Ascending aorta (tissue), 2 donors: ENCODE results near the gene EHBP1. TPM values are rescaled to one million over a fixed set of nuclear protein-coding genes. Genes with fewer than 3 reads are reported as not detected.

Experiments used
- DNase-seq, 2 donors: peaks; one replicate each; pipeline ENCODE4 v3.0.0-alpha.2; 2019; ENCODE audit warnings: low spot score in 2 of 2
- H3K27ac ChIP-seq, 2 donors: fragments of 200-600 bp; sonication (generic); one replicate each; pipeline ENCODE4 v1.5.1; 2016 to 2017; ENCODE audit warnings: mild to moderate bottlenecking in 1 of 2
- H3K27me3 ChIP-seq: fragments of 200-600 bp; sonication (generic); one replicate; pipeline ENCODE4 v1.5.1; 2017
- H3K36me3 ChIP-seq, 2 donors: fragments of 200-600 bp; sonication (generic); one replicate each; pipeline ENCODE4 v1.5.1; 2016
- H3K4me1 ChIP-seq, 2 donors: fragments of 200-600 bp; sonication (generic); one replicate each; pipeline ENCODE4 v1.5.1; 2016 to 2017; ENCODE audit warnings: mild to moderate bottlenecking in 1 of 2
- H3K4me3 ChIP-seq, 2 donors: fragments of 200-600 bp; sonication (generic); one replicate each; pipeline ENCODE4 v1.5.1; 2016 to 2017; ENCODE audit warnings: mild to moderate bottlenecking in 1 of 2
- H3K9me3 ChIP-seq, 2 donors: fragments of 200-600 bp; sonication (generic); one replicate each; pipeline ENCODE4 v1.5.1; 2016
- intact Hi-C: fragments of 100-400 bp; cut with DNase I; formaldehyde crosslinking; loops from one replicate; pipeline ENCODE4 v1.15.1; 2023
- total RNA-seq: library from RNA; depleted of rRNA; stranded (reverse); fragments of >200 nt; gene quantifications from one replicate; pipeline ENCODE4 v1.1.0, GENCODE V29; 2016
- TF ChIP-seq, protein P1 (sequence below), 3 experiments: fragments of 200-600 bp in 2 of 3; fragments of 450-650 bp in 1 of 3; sonication (generic) in 2 of 3; IDR thresholded peaks; one replicate each; pipeline ENCODE4 v1.5.1; 2016 to 2019; ENCODE audit warnings: antibody characterized with exemption in 3 of 3, mild to moderate bottlenecking in 1 of 3, moderate library complexity in 1 of 3

Gene EHBP1
- total RNA-seq, 1 donor from 2014 or later: 19.9 TPM

DNA sequence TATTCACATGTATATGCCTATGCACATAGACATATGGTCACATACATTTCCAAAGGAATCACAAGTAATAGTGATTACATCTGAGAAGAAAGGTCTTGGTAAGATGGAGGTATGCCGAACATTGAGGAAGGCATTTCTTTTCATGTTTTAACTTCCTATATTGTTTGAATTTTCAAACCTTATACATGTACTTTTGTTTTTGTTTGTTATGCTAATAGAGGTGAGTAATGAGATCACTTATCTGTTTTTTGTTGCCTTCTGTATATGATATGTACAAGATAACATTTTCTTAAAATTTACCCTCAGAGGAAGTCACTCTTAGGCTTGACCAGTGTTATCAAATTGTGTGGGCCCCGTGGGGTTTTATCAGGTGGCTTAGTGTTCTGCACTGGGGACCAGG, 178.6 kb downstream of the EHBP1 start:
- Histone ChIP-seq H3K9me3 (no peaks in the 10 kb centered on the region), H3K4me3 (no peak overlapping the region), H3K36me3 (peaks cover 0 to 3% of the 10 kb centered on the region in 2 donors), H3K27ac (no peak overlapping the region), H3K27me3 (no peaks in the 10 kb centered on the region), H3K4me1 (no peaks in the 10 kb centered on the region)
- DNase-seq: no peak
- TF ChIP-seq, protein P1, sequence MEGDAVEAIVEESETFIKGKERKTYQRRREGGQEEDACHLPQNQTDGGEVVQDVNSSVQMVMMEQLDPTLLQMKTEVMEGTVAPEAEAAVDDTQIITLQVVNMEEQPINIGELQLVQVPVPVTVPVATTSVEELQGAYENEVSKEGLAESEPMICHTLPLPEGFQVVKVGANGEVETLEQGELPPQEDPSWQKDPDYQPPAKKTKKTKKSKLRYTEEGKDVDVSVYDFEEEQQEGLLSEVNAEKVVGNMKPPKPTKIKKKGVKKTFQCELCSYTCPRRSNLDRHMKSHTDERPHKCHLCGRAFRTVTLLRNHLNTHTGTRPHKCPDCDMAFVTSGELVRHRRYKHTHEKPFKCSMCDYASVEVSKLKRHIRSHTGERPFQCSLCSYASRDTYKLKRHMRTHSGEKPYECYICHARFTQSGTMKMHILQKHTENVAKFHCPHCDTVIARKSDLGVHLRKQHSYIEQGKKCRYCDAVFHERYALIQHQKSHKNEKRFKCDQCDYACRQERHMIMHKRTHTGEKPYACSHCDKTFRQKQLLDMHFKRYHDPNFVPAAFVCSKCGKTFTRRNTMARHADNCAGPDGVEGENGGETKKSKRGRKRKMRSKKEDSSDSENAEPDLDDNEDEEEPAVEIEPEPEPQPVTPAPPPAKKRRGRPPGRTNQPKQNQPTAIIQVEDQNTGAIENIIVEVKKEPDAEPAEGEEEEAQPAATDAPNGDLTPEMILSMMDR (IDR thresholded peaks at IDR 0.05): no peak
- intact Hi-C loops: no loop called here

DNA sequence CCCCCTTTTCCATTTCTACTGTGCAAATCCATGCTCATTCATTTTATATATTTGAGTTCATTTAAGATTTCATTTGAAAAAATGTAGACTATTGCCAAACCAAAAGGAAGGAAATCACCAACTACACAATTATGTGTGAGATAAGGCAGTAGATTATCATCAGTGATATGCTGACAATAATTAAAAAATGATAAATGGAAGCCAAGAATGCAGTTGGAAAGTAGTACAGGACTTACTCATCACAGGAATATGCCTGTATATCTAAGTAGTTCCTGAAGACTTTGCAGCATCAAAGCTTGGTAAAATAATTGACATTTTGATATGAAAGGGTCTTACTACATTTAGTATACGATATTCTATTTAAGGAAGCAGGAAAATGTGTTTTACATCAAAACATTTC, 179.0 kb downstream of the EHBP1 start:
- intact Hi-C loops: no loop called here
- H3K4me3 ChIP-seq: no peak overlapping the region
- no peaks in the 10 kb centered on the region for H3K27me3 ChIP-seq
- TF ChIP-seq, protein P1 (IDR thresholded peaks at IDR 0.05): no peak
- no peaks in the 10 kb centered on the region for H3K9me3 ChIP-seq
- no peak overlapping the region for H3K27ac ChIP-seq
- DNase-seq: no peak
- H3K36me3 ChIP-seq: peaks cover 0 to 3% of the 10 kb centered on the region in 2 donors
- no peaks in the 10 kb centered on the region for H3K4me1 ChIP-seq

DNA sequence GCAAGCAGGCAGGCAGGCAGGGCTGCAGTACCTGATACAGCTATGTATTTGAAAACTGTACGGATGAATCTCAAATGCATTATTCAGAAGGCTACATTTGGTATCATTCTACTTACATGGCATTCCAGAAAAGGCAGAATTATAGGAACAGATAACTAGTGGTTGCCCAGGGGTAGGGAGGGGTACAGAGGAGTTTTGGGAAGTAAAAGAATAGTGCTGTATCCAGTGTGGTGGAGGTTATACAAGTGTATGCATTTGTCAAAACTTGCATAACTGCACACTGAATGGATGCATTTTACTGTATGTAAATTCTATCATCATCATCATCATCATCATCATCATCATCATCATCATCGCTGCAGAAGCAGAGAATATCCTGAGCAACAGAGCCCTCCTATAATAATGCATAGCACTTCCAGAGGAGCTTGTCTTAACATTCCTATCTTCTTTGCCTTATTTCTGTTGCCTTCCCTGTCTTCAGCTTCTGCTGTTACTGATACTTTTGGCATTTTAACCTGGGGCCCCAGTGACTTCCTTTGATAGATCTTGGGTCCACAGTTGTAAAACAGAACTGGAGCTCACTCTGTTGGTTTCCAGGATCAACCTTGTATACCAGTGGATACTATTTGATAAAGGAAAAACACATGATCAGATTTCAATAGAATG, 189.6 kb downstream of the EHBP1 start:
- intact Hi-C loops: no loop called here
- TF ChIP-seq, protein P1 (IDR thresholded peaks at IDR 0.05): no peak
- H3K4me1 ChIP-seq: no peaks in the 10 kb centered on the region
- no peak overlapping the region for H3K4me3 ChIP-seq
- H3K36me3 ChIP-seq: no peaks in the 10 kb centered on the region
- no peak overlapping the region for H3K27ac ChIP-seq
- H3K27me3 ChIP-seq: no peaks in the 10 kb centered on the region
- DNase-seq: no peak
- H3K9me3 ChIP-seq: no peaks in the 10 kb centered on the region

DNA sequence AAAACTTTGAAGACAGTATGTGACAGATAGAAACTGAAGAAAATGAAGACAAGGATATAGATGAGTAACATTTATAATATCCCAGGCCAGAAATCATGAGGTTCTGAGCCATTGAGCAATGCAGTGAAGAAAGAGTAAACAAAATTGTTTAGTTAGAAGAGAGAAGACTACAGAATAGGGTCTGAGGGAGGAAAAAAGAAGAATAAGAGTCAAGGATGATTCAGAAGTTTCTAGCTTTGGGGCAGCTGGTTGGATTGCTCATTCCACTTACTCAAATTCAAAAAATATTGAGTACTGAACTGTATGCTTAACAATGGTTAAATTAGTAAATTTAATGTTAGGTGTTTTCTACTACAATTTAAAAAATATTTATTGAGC, 190.1 kb downstream of the EHBP1 start:
- Histone ChIP-seq H3K4me3 (no peak overlapping the region), H3K27me3 (no peaks in the 10 kb centered on the region), H3K9me3 (no peaks in the 10 kb centered on the region), H3K36me3 (no peaks in the 10 kb centered on the region), H3K4me1 (no peaks in the 10 kb centered on the region), H3K27ac (no peak overlapping the region)
- DNase-seq: no peak
- TF ChIP-seq, protein P1 (IDR thresholded peaks at IDR 0.05): no peak
- intact Hi-C loops: no loop called here

DNA sequence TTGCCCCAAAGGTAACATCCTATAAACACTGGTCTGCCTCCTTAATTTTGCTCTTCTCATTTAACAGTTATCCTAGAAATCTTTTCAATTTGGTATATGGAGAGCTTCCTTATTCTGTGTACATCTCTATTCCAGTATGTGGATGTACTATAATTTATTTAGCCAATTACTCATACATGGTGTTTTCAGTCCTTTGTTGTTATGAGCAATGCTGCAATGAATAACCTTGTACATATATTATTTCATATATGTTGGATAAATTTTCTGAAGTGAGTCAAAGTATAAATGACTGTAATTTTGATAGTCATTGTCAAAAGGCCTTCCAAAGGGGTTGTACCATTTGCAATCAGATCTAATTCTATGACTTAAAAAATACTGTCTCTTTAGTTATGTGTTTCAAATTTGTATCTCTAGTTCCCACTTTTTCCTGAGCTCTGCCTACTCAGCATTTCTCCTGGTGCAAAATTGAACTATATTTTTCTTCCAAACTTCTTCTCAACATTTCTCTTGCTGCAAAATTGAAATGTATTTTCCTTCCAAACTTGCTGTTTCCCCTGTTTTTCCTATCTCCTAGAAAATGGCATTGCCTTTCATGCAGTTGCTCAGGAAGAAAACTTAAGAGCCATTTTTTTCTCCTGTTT, 191.8 kb downstream of the EHBP1 start:
- H3K27ac ChIP-seq: no peak overlapping the region
- no peaks in the 10 kb centered on the region for H3K4me1 ChIP-seq
- no peak overlapping the region for H3K4me3 ChIP-seq
- intact Hi-C loops: no loop called here
- no peak for DNase-seq
- H3K9me3 ChIP-seq: no peaks in the 10 kb centered on the region
- no peaks in the 10 kb centered on the region for H3K27me3 ChIP-seq
- no peaks in the 10 kb centered on the region for H3K36me3 ChIP-seq
- TF ChIP-seq, protein P1 (IDR thresholded peaks at IDR 0.05): no peak
